Type B pancreatic cell (in vitro differentiated cells): ENCODE results near the gene PBX3. TPM values are rescaled to one million over a fixed set of nuclear protein-coding genes. Genes with fewer than 3 reads are reported as not detected.

ENCODE experiments used
- DNase-seq: peaks from one replicate; pipeline ENCODE4 v3.0.0; 2021; ENCODE audit warnings: mixed read lengths; ENCODE audit not compliant: unreplicated experiment; ENCODE audit errors: extremely low spot score
- H3K27ac Mint-ChIP-seq: 2 replicates; pipeline ENCODE4 v1.8.0; 2021; ENCODE audit warnings: mild to moderate bottlenecking, mixed read lengths
- H3K27me3 Mint-ChIP-seq: 2 replicates; pipeline ENCODE4 v1.8.0; 2021; ENCODE audit warnings: mixed read lengths
- H3K36me3 Mint-ChIP-seq: 2 replicates; pipeline ENCODE4 v1.8.0; 2021; ENCODE audit warnings: mixed read lengths
- H3K4me1 Mint-ChIP-seq: one replicate; pipeline ENCODE4 v1.8.0; 2021; ENCODE audit warnings: mixed read lengths; ENCODE audit not compliant: unreplicated experiment
- H3K4me3 Mint-ChIP-seq: 2 replicates; pipeline ENCODE4 v1.8.0; 2021; ENCODE audit warnings: mild to moderate bottlenecking, mixed read lengths
- H3K9me3 Mint-ChIP-seq: 2 replicates; pipeline ENCODE4 v1.8.0; 2021; ENCODE audit warnings: mixed read lengths
- total RNA-seq: library from RNA; stranded (reverse); gene quantifications from 2 replicates; pipeline ENCODE4 v1.2.1, GENCODE V29; 2021; ENCODE audit warnings: low replicate concordance
- TF ChIP-seq, protein P1 (sequence below): fragments of 200-600 bp; sonication (generic); conservative IDR thresholded peaks from 2 replicates; pipeline ENCODE4 v1.5.0; 2021; ENCODE audit warnings: antibody characterized with exemption, mild to moderate bottlenecking

Gene PBX3
- total RNA-seq, 1 donor from 2014 or later: 60.9 TPM

DNA sequence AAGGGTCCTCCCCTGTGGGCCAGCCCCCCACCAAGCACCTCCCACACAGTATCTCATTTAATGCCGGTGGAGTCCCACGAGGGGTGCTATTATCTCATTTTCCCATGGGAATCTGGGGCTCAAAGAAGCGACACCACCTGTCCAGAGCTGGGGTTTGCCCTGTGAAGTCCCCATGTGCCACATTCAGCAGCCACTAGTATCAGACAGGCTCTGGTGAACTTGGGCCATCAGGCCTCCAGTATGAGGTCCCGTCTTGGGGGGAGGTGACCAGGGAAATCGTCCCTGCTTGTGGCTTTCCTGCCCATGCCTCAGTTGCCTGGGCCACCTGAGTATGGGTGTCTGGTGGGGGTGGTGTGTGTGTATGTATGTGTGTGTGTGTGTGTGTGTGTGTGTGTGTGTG lies 222.7 kb downstream of the PBX3 start:
- no peaks in the 10 kb centered on the region for H3K27me3 Mint-ChIP-seq
- H3K36me3 Mint-ChIP-seq: peaks cover 19% of the 10 kb centered on the region
- no peaks in the 10 kb centered on the region for H3K9me3 Mint-ChIP-seq
- TF ChIP-seq, protein P1, sequence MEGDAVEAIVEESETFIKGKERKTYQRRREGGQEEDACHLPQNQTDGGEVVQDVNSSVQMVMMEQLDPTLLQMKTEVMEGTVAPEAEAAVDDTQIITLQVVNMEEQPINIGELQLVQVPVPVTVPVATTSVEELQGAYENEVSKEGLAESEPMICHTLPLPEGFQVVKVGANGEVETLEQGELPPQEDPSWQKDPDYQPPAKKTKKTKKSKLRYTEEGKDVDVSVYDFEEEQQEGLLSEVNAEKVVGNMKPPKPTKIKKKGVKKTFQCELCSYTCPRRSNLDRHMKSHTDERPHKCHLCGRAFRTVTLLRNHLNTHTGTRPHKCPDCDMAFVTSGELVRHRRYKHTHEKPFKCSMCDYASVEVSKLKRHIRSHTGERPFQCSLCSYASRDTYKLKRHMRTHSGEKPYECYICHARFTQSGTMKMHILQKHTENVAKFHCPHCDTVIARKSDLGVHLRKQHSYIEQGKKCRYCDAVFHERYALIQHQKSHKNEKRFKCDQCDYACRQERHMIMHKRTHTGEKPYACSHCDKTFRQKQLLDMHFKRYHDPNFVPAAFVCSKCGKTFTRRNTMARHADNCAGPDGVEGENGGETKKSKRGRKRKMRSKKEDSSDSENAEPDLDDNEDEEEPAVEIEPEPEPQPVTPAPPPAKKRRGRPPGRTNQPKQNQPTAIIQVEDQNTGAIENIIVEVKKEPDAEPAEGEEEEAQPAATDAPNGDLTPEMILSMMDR: no peak
- H3K4me3 Mint-ChIP-seq: no peak overlapping the region
- no peak for DNase-seq
- H3K27ac Mint-ChIP-seq: no peak overlapping the region
- no peaks in the 10 kb centered on the region for H3K4me1 Mint-ChIP-seq

GRCh38 chr9:125970340-125970739 lies 223.2 kb downstream of the PBX3 start:
- H3K27me3 Mint-ChIP-seq: no peaks in the 10 kb centered on the region
- H3K27ac Mint-ChIP-seq: no peak overlapping the region
- no peaks in the 10 kb centered on the region for H3K4me1 Mint-ChIP-seq
- no peaks in the 10 kb centered on the region for H3K9me3 Mint-ChIP-seq
- TF ChIP-seq, protein P1: no peak
- H3K36me3 Mint-ChIP-seq: peaks cover 15% of the 10 kb centered on the region
- no peak for DNase-seq
- H3K4me3 Mint-ChIP-seq: no peak overlapping the region

GRCh38 chr9:125971050-125971449 lies 223.9 kb downstream of the PBX3 start:
- Mint-ChIP-seq H3K27me3 (no peaks in the 10 kb centered on the region), H3K27ac (no peak overlapping the region), H3K9me3 (no peaks in the 10 kb centered on the region), H3K4me3 (no peak overlapping the region), H3K4me1 (no peaks in the 10 kb centered on the region), H3K36me3 (peaks cover 10% of the 10 kb centered on the region)
- TF ChIP-seq, protein P1: no peak
- DNase-seq: no peak

DNA sequence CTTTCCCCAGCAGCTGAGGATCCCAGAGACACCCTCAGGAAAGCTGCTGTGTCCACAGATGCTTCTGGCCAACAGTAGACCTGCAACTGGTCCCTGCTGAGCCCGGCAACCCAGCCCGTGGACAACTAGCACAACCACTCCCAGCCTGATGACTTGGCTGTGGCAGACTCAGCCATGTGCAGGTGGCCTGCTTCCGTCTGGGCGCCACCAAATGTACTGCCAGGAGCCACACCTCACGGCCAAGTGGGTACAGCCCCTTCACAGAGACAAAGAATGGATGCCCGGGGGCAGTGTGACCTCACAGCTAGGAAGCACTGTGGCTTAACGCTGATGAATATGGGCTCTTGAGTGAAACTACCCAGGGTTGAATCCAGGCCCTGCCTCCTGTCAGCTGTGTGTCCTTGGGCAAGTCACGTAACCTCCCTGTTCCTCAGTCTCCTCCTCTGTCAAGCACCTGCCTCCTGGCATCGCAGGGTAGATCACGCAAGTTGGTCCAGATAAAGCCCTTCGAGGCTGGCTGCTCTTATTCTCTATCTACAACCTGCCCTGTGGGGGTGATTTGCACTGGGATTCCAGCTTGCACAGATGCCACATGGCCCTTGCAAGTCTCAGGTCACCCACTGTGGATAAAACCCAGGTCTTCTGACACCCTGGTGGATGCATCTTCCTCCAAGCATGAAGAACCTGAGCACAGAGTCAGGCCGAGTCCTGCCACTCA lies 225.0 kb downstream of the PBX3 start:
- no peak overlapping the region for H3K4me3 Mint-ChIP-seq
- no peak for DNase-seq
- H3K36me3 Mint-ChIP-seq: peaks cover 2% of the 10 kb centered on the region
- no peak overlapping the region for H3K27ac Mint-ChIP-seq
- TF ChIP-seq, protein P1: no peak
- no peaks in the 10 kb centered on the region for H3K4me1 Mint-ChIP-seq
- no peaks in the 10 kb centered on the region for H3K9me3 Mint-ChIP-seq
- H3K27me3 Mint-ChIP-seq: peaks cover 3% of the 10 kb centered on the region

DNA sequence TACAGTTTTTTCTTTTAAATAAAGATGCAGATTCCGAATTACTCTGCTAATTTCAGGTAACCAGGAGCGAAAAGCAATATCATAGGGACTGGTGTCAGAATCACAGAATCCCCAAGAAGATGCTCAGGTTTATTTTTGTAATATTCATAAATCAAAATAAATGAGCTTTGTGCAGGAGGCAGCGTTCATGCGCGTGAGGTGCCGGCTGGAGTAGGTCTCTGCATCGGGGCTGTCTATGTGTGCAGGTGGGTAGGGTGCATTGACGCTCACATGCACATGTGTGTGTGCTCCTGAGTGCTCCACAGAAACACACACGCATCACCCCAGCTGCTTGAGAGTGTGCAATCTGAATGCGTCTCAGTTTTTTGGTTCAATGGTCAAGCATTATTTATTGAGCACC lies 226.4 kb downstream of the PBX3 start:
- H3K9me3 Mint-ChIP-seq: no peaks in the 10 kb centered on the region
- H3K27me3 Mint-ChIP-seq: peaks cover 4% of the 10 kb centered on the region
- H3K27ac Mint-ChIP-seq: no peak overlapping the region
- no peak for DNase-seq
- H3K4me1 Mint-ChIP-seq: no peaks in the 10 kb centered on the region
- H3K4me3 Mint-ChIP-seq: no peak overlapping the region
- TF ChIP-seq, protein P1: no peak
- no peaks in the 10 kb centered on the region for H3K36me3 Mint-ChIP-seq
